Measurements from ENCODE around the gene PNCK. TPM values are rescaled to one million over a fixed set of nuclear protein-coding genes. Genes with fewer than 3 reads are reported as not detected.

Gene PNCK
- total and polyA plus RNA-seq, 2 of the 13 experiments (the other 11 are each of a cell fraction or from before 2014, with no cell fraction given) = 33.1 TPM; not detected in 1

DNA sequence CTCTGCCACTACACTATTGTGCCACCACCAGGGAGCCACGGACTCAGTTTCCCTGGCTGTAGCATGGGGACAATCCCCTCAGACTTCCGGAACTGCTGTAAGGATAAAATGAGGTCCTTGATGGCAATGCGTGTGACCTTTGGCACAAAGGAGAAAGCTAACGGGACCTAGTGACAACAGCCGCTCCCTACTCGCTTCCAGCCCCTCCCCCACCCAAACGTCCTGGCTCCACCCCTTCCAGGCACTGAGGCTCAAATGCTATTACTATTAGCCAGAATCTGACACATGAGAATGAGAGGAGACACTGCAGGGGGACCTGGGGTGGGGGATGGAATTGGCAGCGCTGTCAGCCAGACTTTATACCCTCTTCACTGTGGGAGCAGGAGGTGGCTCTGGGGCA is 32.0 kb downstream of the PNCK start (continued):
- TF ChIP-seq NCOA5 (CRISPR knock-in tag; IDR thresholded peaks at IDR 0.05) (no peak), ZMYM3 (CRISPR knock-in tag; IDR thresholded peaks at IDR 0.05) (0 out of 2 replicates have a peak, but pooled peaks have one; percentile 31), NFE2L2 (IDR thresholded peaks at IDR 0.05; ENCODE audit: low read length) (no peak), ZNF841 (CRISPR knock-in tag; IDR thresholded peaks at IDR 0.05; ENCODE audit: borderline replicate concordance) (no peak), ZNF343 (CRISPR knock-in tag; IDR thresholded peaks at IDR 0.05) (no peak), ZNF460 (CRISPR knock-in tag; IDR thresholded peaks at IDR 0.05; ENCODE audit: borderline replicate concordance) (no peak), MLXIP (CRISPR knock-in tag; IDR thresholded peaks at IDR 0.05; ENCODE audit: borderline replicate concordance) (no peak), TFDP2 (CRISPR knock-in tag; IDR thresholded peaks at IDR 0.05) (no peak), ZNF724P (CRISPR knock-in tag; IDR thresholded peaks at IDR 0.05; ENCODE audit: borderline replicate concordance) (no peak), SNRNP70 (IDR thresholded peaks at IDR 0.05; ENCODE audit: low read depth, low read length) (no peak), ETV5 (CRISPR knock-in tag; IDR thresholded peaks at IDR 0.05; ENCODE audit: borderline replicate concordance) (peak; percentile 55; the same call in 1 of the 2 replicates), ZBTB14 (CRISPR knock-in tag; IDR thresholded peaks at IDR 0.05) (no peak), RXRB (CRISPR knock-in tag; IDR thresholded peaks at IDR 0.05; ENCODE audit: borderline replicate concordance) (peak; percentile 64; the same call in 1 of the 2 replicates), TAF1 (CRISPR knock-in tag; IDR thresholded peaks at IDR 0.05) (peak; percentile 42; the same call in 1 of the 2 replicates), NCOA1 (CRISPR knock-in tag; IDR thresholded peaks at IDR 0.05) (no peak), ZNF740 (CRISPR knock-in tag; IDR thresholded peaks at IDR 0.05) (no peak), ISL2 (CRISPR knock-in tag; IDR thresholded peaks at IDR 0.05) (no peak)
- TF ChIP-seq, protein P1, sequence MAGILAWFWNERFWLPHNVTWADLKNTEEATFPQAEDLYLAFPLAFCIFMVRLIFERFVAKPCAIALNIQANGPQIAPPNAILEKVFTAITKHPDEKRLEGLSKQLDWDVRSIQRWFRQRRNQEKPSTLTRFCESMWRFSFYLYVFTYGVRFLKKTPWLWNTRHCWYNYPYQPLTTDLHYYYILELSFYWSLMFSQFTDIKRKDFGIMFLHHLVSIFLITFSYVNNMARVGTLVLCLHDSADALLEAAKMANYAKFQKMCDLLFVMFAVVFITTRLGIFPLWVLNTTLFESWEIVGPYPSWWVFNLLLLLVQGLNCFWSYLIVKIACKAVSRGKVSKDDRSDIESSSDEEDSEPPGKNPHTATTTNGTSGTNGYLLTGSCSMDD (CRISPR knock-in tag; IDR thresholded peaks at IDR 0.05) = no peak
- TF ChIP-seq, protein P2, sequence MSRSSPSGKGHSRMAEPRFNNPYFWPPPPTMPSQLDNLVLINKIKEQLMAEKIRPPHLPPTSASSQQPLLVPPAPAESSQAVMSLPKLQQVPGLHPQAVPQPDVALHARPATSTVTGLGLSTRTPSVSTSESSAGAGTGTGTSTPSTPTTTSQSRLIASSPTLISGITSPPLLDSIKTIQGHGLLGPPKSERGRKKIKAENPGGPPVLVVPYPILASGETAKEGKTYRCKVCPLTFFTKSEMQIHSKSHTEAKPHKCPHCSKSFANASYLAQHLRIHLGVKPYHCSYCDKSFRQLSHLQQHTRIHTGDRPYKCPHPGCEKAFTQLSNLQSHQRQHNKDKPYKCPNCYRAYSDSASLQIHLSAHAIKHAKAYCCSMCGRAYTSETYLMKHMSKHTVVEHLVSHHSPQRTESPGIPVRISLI (CRISPR knock-in tag; IDR thresholded peaks at IDR 0.05; ENCODE audit: borderline replicate concordance) = no peak
- TF ChIP-seq, protein P3, sequence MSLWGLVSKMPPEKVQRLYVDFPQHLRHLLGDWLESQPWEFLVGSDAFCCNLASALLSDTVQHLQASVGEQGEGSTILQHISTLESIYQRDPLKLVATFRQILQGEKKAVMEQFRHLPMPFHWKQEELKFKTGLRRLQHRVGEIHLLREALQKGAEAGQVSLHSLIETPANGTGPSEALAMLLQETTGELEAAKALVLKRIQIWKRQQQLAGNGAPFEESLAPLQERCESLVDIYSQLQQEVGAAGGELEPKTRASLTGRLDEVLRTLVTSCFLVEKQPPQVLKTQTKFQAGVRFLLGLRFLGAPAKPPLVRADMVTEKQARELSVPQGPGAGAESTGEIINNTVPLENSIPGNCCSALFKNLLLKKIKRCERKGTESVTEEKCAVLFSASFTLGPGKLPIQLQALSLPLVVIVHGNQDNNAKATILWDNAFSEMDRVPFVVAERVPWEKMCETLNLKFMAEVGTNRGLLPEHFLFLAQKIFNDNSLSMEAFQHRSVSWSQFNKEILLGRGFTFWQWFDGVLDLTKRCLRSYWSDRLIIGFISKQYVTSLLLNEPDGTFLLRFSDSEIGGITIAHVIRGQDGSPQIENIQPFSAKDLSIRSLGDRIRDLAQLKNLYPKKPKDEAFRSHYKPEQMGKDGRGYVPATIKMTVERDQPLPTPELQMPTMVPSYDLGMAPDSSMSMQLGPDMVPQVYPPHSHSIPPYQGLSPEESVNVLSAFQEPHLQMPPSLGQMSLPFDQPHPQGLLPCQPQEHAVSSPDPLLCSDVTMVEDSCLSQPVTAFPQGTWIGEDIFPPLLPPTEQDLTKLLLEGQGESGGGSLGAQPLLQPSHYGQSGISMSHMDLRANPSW (CRISPR knock-in tag; IDR thresholded peaks at IDR 0.05; ENCODE audit: borderline replicate concordance) = no peak

All from HepG2 (cell line).